GM23338 (cell line): ENCODE results near the gene AKAP13. TPM values are rescaled to one million over a fixed set of nuclear protein-coding genes. Genes with fewer than 3 reads are reported as not detected.

Source experiments
- ATAC-seq: fragments of 200-7000 bp; cut with Tn5 transposase; 3 replicates; pipeline ENCODE4 v1.9.1; 2020
- DNase-seq: peaks from one replicate; pipeline ENCODE4 v3.0.0-alpha.2; 2015; ENCODE audit warnings: low spot score
- H2AFZ ChIP-seq: fragments of 200-600 bp; sonication (generic); 2 replicates; pipeline ENCODE4 v1.8.0; 2016; ENCODE audit warnings: antibody characterized with exemption, mild to moderate bottlenecking, moderate library complexity
- H3F3A ChIP-seq: fragments of 200-600 bp; sonication (generic); replicated peaks from 2 replicates; pipeline ENCODE4 v1.8.0; 2017; ENCODE audit warnings: antibody characterized with exemption, mixed run types, low read depth
- H3K27ac ChIP-seq: fragments of 200-600 bp; sonication (generic); 2 replicates; pipeline ENCODE4 v1.6.1; 2016; ENCODE audit warnings: low read depth
- H3K27me3 ChIP-seq: fragments of 200-600 bp; sonication (generic); 2 replicates; pipeline ENCODE4 v1.8.0; 2016; ENCODE audit warnings: mild to moderate bottlenecking, mixed run types, moderate library complexity; ENCODE audit not compliant: insufficient read depth
- H3K36me3 ChIP-seq: fragments of 200-600 bp; sonication (generic); 2 replicates; pipeline ENCODE4 v1.8.0; 2016; ENCODE audit warnings: mild to moderate bottlenecking; ENCODE audit not compliant: insufficient read depth
- H3K4me1 ChIP-seq: fragments of 200-600 bp; sonication (generic); 2 replicates; pipeline ENCODE4 v1.8.0; 2016; ENCODE audit warnings: mild to moderate bottlenecking, moderate library complexity; ENCODE audit not compliant: insufficient read depth
- H3K4me2 ChIP-seq: fragments of 200-600 bp; sonication (generic); 2 replicates; pipeline ENCODE4 v1.7.1; 2017; ENCODE audit warnings: mixed run types
- H3K4me3 ChIP-seq: fragments of 200-600 bp; sonication (generic); 2 replicates; pipeline ENCODE4 v1.6.1; 2016; ENCODE audit warnings: mixed run types
- H3K79me2 ChIP-seq: fragments of 200-600 bp; sonication (generic); replicated peaks from 2 replicates; pipeline ENCODE4 v1.8.0; 2017; ENCODE audit warnings: mild to moderate bottlenecking; ENCODE audit not compliant: insufficient read depth
- H3K9me2 ChIP-seq: fragments of 200-600 bp; sonication (generic); 2 replicates; pipeline ENCODE4 v1.8.0; 2017; ENCODE audit not compliant: insufficient read depth
- H4K20me1 ChIP-seq: fragments of 200-600 bp; sonication (generic); replicated peaks from 2 replicates; pipeline ENCODE4 v1.8.0; 2017; ENCODE audit warnings: mild to moderate bottlenecking; ENCODE audit not compliant: insufficient read depth
- H3K27ac Mint-ChIP-seq: 2 replicates; pipeline ENCODE4 v1.8.0; 2020; ENCODE audit warnings: inconsistent platforms, mild to moderate bottlenecking, moderate library complexity, mixed read lengths
- H3K27me3 Mint-ChIP-seq: 3 replicates; pipeline ENCODE4 v1.8.0; 2022; ENCODE audit warnings: low read depth, mild to moderate bottlenecking, moderate library complexity, mixed read lengths, inconsistent platforms; ENCODE audit not compliant: insufficient read depth, poor library complexity
- H3K36me3 Mint-ChIP-seq: 3 replicates; pipeline ENCODE4 v1.8.0; 2021; ENCODE audit warnings: low read depth, mild to moderate bottlenecking, inconsistent platforms, moderate library complexity, mixed read lengths
- H3K4me1 Mint-ChIP-seq: 3 replicates; pipeline ENCODE4 v1.8.0; 2020; ENCODE audit warnings: mild to moderate bottlenecking, inconsistent platforms, mixed read lengths
- H3K4me3 Mint-ChIP-seq: 3 replicates; pipeline ENCODE4 v1.8.0; 2021; ENCODE audit warnings: moderate library complexity, mild to moderate bottlenecking, inconsistent platforms, mixed read lengths
- H3K9me3 Mint-ChIP-seq: 3 replicates; pipeline ENCODE4 v1.8.0; 2020; ENCODE audit warnings: moderate library complexity, mild to moderate bottlenecking, inconsistent platforms, mixed read lengths
- CREB1 ChIP-seq: fragments of 250-450 bp; sonication (Bioruptor Pico); IDR thresholded peaks from 2 replicates; pipeline ENCODE4 v1.5.0; 2020; ENCODE audit warnings: low read depth, mild to moderate bottlenecking, moderate library complexity
- EZH2 ChIP-seq: fragments of 200-600 bp; sonication (generic); IDR thresholded peaks from one replicate; pipeline ENCODE4 v1.8.0; 2017; ENCODE audit warnings: antibody characterized with exemption, mild to moderate bottlenecking, low read depth; ENCODE audit not compliant: unreplicated experiment
- EZH2phosphoT487 ChIP-seq: fragments of 200-600 bp; sonication (generic); IDR thresholded peaks from one replicate; pipeline ENCODE4 v1.8.1; 2018; ENCODE audit warnings: antibody characterized with exemption; ENCODE audit not compliant: unreplicated experiment
- JUNB ChIP-seq: IDR thresholded peaks from one replicate; pipeline ENCODE4 v1.6.1; 2016; ENCODE audit warnings: antibody characterized with exemption; ENCODE audit not compliant: unreplicated experiment
- NANOG ChIP-seq: IDR thresholded peaks from 2 replicates; pipeline ENCODE4 v1.6.1; 2016; ENCODE audit warnings: antibody characterized with exemption, borderline replicate concordance
- POLR2AphosphoS5 ChIP-seq: IDR thresholded peaks from 2 replicates; pipeline ENCODE4 v1.6.1; 2016; ENCODE audit warnings: antibody characterized with exemption, low read depth
- STAT1 ChIP-seq: IDR thresholded peaks from one replicate; pipeline ENCODE4 v1.6.1; 2016; ENCODE audit warnings: antibody characterized with exemption; ENCODE audit not compliant: unreplicated experiment
- ZNF114 ChIP-seq: fragments of 250-450 bp; sonication (Bioruptor Pico); IDR thresholded peaks from 2 replicates; pipeline ENCODE4 v1.5.0; 2020; ENCODE audit warnings: mild to moderate bottlenecking, moderate library complexity
- ZNF331 ChIP-seq: fragments of 250-450 bp; sonication (Bioruptor Pico); IDR thresholded peaks from 2 replicates; pipeline ENCODE4 v1.5.0; 2020; ENCODE audit warnings: low read depth, mild to moderate bottlenecking, moderate library complexity
- polyA plus RNA-seq: library from polyadenylated mRNA; unstranded; fragments of >200 nt; fragmentation: Nextera tagmentation; extraction: Ambion mirVana; gene quantifications from 2 replicates; pipeline ENCODE4 v1.2.1, GENCODE V29; 2016
- total RNA-seq: library from RNA; depleted of rRNA; stranded (reverse); fragments of >200 nt; shearing (Covaris generic); gene quantifications from 2 replicates; pipeline ENCODE4 v1.2.3, GENCODE V29; 2014
- TF ChIP-seq, protein P1 (sequence below): IDR thresholded peaks from 2 replicates; pipeline ENCODE4 v1.6.1; 2016; ENCODE audit warnings: antibody characterized with exemption
- TF ChIP-seq, protein P2 (sequence below): IDR thresholded peaks from one replicate; pipeline ENCODE4 v1.6.1; 2018; ENCODE audit warnings: antibody characterized with exemption; ENCODE audit not compliant: unreplicated experiment
- TF ChIP-seq, protein P3 (sequence below): fragments of 250-450 bp; sonication (Bioruptor Pico); IDR thresholded peaks from 2 replicates; pipeline ENCODE4 v1.5.0; 2020; ENCODE audit warnings: mild to moderate bottlenecking, moderate library complexity
- TF ChIP-seq, protein P4 (sequence below), 2 experiments: fragments of 200-600 bp in 1 of 2; sonication (generic) in 1 of 2; conservative IDR thresholded peaks; 2 replicates each; pipeline versions ENCODE4 v1.5.1 to v1.6.1; 2016 to 2017; ENCODE audit warnings: antibody characterized with exemption in 2 of 2, low read depth in 2 of 2, mild to moderate bottlenecking in 2 of 2, moderate library complexity in 1 of 2

AKAP13 gene
- total and polyA plus RNA-seq, 2 experiments from 2014 or later, result 46.2 to 60.7 TPM

DNA sequence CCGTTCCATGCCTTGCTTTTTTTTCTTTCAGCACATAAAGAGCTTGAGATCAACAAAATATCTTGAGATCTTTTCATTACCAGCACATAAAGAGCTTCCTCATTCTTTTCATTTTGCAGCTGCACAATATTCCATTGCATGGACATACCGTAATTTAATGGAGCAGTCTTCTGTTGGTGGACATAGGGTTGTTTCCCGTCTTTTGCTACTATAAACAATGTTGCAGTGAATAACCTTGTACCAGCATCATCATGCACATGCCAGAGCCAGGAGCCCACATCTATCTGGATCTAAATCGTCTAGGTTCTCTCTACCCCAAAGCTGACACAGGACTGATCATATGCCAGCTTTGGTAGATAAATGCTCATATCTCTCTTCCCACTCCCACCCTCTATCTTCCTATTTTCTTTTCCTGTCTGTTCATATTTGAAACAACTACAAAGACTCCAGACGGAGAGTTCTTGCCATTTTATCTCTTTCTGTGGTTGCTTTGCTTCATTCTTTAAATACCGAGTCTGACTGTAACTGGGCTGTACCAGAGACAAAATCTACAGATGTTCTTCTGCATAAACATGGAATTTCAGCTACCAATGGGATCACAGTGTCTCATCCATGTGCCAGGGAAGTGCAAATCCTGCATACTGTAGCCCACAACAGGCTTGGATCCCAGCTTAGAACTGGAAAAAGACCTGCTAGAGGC lies 47.1 kb upstream of the AKAP13 start:
- Histone ChIP-seq H3K27ac (no peak overlapping the region), H4K20me1 (no peaks in the 10 kb centered on the region), H2AFZ (no peak overlapping the region), H3F3A (no peaks in the 10 kb centered on the region), H3K27me3 (no peaks in the 10 kb centered on the region), H3K4me3 (no peak overlapping the region), H3K79me2 (no peaks in the 10 kb centered on the region), H3K4me1 (peaks cover 7% of the 10 kb centered on the region; the same call in 1 of the 2 replicates), H3K36me3 (no peaks in the 10 kb centered on the region), H3K4me2 (no peak overlapping the region), H3K9me2 (no peaks in the 10 kb centered on the region)
- DNase-seq, result no peak
- no peaks in the 10 kb centered on the region for H3K36me3 Mint-ChIP-seq
- H3K27me3 Mint-ChIP-seq, result peaks cover 2% of the 10 kb centered on the region
- ATAC-seq, result no peak
- H3K4me1 Mint-ChIP-seq, result peaks cover 26% of the 10 kb centered on the region
- H3K9me3 Mint-ChIP-seq, result no peaks in the 10 kb centered on the region
- TF ChIP-seq NANOG (no peak), POLR2AphosphoS5 (no peak), STAT1 (no peak), EZH2phosphoT487 (no peak), CREB1 (CRISPR knock-in tag) (no peak), ZNF114 (CRISPR knock-in tag) (no peak), EZH2 (no peak), ZNF331 (no peak), JUNB (no peak)
- TF ChIP-seq, protein P1, sequence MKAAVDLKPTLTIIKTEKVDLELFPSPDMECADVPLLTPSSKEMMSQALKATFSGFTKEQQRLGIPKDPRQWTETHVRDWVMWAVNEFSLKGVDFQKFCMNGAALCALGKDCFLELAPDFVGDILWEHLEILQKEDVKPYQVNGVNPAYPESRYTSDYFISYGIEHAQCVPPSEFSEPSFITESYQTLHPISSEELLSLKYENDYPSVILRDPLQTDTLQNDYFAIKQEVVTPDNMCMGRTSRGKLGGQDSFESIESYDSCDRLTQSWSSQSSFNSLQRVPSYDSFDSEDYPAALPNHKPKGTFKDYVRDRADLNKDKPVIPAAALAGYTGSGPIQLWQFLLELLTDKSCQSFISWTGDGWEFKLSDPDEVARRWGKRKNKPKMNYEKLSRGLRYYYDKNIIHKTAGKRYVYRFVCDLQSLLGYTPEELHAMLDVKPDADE, result no peak
- TF ChIP-seq, protein P2, sequence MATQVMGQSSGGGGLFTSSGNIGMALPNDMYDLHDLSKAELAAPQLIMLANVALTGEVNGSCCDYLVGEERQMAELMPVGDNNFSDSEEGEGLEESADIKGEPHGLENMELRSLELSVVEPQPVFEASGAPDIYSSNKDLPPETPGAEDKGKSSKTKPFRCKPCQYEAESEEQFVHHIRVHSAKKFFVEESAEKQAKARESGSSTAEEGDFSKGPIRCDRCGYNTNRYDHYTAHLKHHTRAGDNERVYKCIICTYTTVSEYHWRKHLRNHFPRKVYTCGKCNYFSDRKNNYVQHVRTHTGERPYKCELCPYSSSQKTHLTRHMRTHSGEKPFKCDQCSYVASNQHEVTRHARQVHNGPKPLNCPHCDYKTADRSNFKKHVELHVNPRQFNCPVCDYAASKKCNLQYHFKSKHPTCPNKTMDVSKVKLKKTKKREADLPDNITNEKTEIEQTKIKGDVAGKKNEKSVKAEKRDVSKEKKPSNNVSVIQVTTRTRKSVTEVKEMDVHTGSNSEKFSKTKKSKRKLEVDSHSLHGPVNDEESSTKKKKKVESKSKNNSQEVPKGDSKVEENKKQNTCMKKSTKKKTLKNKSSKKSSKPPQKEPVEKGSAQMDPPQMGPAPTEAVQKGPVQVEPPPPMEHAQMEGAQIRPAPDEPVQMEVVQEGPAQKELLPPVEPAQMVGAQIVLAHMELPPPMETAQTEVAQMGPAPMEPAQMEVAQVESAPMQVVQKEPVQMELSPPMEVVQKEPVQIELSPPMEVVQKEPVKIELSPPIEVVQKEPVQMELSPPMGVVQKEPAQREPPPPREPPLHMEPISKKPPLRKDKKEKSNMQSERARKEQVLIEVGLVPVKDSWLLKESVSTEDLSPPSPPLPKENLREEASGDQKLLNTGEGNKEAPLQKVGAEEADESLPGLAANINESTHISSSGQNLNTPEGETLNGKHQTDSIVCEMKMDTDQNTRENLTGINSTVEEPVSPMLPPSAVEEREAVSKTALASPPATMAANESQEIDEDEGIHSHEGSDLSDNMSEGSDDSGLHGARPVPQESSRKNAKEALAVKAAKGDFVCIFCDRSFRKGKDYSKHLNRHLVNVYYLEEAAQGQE, result no peak
- TF ChIP-seq, protein P3, sequence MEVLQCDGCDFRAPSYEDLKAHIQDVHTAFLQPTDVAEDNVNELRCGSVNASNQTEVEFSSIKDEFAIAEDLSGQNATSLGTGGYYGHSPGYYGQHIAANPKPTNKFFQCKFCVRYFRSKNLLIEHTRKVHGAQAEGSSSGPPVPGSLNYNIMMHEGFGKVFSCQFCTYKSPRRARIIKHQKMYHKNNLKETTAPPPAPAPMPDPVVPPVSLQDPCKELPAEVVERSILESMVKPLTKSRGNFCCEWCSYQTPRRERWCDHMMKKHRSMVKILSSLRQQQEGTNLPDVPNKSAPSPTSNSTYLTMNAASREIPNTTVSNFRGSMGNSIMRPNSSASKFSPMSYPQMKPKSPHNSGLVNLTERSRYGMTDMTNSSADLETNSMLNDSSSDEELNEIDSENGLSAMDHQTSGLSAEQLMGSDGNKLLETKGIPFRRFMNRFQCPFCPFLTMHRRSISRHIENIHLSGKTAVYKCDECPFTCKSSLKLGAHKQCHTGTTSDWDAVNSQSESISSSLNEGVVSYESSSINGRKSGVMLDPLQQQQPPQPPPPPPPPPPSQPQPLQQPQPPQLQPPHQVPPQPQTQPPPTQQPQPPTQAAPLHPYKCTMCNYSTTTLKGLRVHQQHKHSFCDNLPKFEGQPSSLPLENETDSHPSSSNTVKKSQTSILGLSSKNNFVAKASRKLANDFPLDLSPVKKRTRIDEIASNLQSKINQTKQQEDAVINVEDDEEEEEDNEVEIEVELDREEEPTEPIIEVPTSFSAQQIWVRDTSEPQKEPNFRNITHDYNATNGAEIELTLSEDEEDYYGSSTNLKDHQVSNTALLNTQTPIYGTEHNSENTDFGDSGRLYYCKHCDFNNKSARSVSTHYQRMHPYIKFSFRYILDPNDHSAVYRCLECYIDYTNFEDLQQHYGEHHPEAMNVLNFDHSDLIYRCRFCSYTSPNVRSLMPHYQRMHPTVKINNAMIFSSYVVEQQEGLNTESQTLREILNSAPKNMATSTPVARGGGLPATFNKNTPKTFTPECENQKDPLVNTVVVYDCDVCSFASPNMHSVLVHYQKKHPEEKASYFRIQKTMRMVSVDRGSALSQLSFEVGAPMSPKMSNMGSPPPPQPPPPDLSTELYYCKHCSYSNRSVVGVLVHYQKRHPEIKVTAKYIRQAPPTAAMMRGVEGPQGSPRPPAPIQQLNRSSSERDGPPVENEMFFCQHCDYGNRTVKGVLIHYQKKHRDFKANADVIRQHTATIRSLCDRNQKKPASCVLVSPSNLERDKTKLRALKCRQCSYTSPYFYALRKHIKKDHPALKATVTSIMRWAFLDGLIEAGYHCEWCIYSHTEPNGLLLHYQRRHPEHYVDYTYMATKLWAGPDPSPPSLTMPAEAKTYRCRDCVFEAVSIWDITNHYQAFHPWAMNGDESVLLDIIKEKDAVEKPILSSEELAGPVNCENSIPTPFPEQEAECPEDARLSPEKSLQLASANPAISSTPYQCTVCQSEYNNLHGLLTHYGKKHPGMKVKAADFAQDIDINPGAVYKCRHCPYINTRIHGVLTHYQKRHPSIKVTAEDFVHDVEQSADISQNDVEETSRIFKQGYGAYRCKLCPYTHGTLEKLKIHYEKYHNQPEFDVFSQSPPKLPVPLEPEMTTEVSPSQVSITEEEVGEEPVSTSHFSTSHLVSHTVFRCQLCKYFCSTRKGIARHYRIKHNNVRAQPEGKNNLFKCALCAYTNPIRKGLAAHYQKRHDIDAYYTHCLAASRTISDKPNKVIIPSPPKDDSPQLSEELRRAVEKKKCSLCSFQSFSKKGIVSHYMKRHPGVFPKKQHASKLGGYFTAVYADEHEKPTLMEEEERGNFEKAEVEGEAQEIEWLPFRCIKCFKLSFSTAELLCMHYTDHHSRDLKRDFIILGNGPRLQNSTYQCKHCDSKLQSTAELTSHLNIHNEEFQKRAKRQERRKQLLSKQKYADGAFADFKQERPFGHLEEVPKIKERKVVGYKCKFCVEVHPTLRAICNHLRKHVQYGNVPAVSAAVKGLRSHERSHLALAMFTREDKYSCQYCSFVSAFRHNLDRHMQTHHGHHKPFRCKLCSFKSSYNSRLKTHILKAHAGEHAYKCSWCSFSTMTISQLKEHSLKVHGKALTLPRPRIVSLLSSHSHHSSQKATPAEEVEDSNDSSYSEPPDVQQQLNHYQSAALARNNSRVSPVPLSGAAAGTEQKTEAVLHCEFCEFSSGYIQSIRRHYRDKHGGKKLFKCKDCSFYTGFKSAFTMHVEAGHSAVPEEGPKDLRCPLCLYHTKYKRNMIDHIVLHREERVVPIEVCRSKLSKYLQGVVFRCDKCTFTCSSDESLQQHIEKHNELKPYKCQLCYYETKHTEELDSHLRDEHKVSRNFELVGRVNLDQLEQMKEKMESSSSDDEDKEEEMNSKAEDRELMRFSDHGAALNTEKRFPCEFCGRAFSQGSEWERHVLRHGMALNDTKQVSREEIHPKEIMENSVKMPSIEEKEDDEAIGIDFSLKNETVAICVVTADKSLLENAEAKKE (CRISPR knock-in tag), result no peak
- TF ChIP-seq, protein P4, sequence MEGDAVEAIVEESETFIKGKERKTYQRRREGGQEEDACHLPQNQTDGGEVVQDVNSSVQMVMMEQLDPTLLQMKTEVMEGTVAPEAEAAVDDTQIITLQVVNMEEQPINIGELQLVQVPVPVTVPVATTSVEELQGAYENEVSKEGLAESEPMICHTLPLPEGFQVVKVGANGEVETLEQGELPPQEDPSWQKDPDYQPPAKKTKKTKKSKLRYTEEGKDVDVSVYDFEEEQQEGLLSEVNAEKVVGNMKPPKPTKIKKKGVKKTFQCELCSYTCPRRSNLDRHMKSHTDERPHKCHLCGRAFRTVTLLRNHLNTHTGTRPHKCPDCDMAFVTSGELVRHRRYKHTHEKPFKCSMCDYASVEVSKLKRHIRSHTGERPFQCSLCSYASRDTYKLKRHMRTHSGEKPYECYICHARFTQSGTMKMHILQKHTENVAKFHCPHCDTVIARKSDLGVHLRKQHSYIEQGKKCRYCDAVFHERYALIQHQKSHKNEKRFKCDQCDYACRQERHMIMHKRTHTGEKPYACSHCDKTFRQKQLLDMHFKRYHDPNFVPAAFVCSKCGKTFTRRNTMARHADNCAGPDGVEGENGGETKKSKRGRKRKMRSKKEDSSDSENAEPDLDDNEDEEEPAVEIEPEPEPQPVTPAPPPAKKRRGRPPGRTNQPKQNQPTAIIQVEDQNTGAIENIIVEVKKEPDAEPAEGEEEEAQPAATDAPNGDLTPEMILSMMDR (conservative IDR thresholded peaks at IDR 0.05; ENCODE audit: low read depth in 2 of 2), result no peak
- H3K4me3 Mint-ChIP-seq, result no peak overlapping the region
- no peak overlapping the region for H3K27ac Mint-ChIP-seq
